Naive thymus-derived CD4-positive, alpha-beta T cell (primary cell): ENCODE results near the gene CCDC187. TPM values are rescaled to one million over a fixed set of nuclear protein-coding genes. Genes with fewer than 3 reads are reported as not detected.

Source experiments
- ATAC-seq: fragments of 150-1000 bp; cut with Tn5 transposase; 2 replicates; pipeline ENCODE4 v1.10.0; 2021; ENCODE audit warnings: mild to moderate bottlenecking, moderate library complexity
- CTCF ChIA-PET: fragments of 350-600 bp; sonication (Branson Sonifier 250); formaldehyde crosslinking; loops from one replicate; lab custom pipeline; 2021; ENCODE audit warnings: antibody characterized with exemption; lab: Charles Lee
- POLR2A ChIA-PET: fragments of 350-600 bp; sonication (Branson Sonifier 250); formaldehyde crosslinking; loops from one replicate; lab custom pipeline; 2021; ENCODE audit warnings: antibody characterized with exemption, inconsistent platforms; lab: Charles Lee
- DNase-seq, 9 donors: peaks; one replicate each; pipeline versions ENCODE4 v3.0.0 to v3.0.0-alpha.2; 2020 to 2022; ENCODE audit warnings: mixed read lengths in 1 of 9
- H3K27ac ChIP-seq: one replicate; pipeline ENCODE4 v1.7.0; 2013; ENCODE audit warnings: mild to moderate bottlenecking, low read depth, low read length, moderate library complexity
- H3K27me3 ChIP-seq, 2 donors: one replicate each; pipeline ENCODE4 v1.7.0; 2013; ENCODE audit warnings: low read length in 2 of 2, mild to moderate bottlenecking in 2 of 2, moderate library complexity in 2 of 2; ENCODE audit not compliant: control insufficient read depth in 2 of 2, insufficient read depth in 2 of 2
- H3K36me3 ChIP-seq, 3 experiments: 1 replicate in 2 of 3; 2 replicates in 1 of 3; pipeline ENCODE4 v1.7.0; 2013; ENCODE audit warnings: low read length in 3 of 3, mild to moderate bottlenecking in 3 of 3, moderate library complexity in 1 of 3; ENCODE audit not compliant: insufficient read depth in 3 of 3, control insufficient read depth in 2 of 3
- H3K4me1 ChIP-seq, 2 donors: one replicate each; pipeline ENCODE4 v1.7.0; 2013; ENCODE audit warnings: low read length in 2 of 2, mild to moderate bottlenecking in 2 of 2, moderate library complexity in 1 of 2; ENCODE audit not compliant: control insufficient read depth in 2 of 2, insufficient read depth in 2 of 2
- H3K4me3 ChIP-seq: 2 replicates; pipeline ENCODE4 v1.7.0; 2013; ENCODE audit warnings: mild to moderate bottlenecking, low read length
- H3K9me3 ChIP-seq, 3 experiments: 1 replicate in 2 of 3; 2 replicates in 1 of 3; pipeline ENCODE4 v1.7.0; 2013; ENCODE audit warnings: low read length in 3 of 3; ENCODE audit not compliant: control insufficient read depth in 2 of 3
- H3K27ac Mint-ChIP-seq, 9 donors: one replicate each; pipeline ENCODE4 v1.8.0; 2020 to 2022; ENCODE audit warnings: mixed read lengths in 9 of 9, mild to moderate bottlenecking in 8 of 9, moderate library complexity in 5 of 9, inconsistent platforms in 2 of 9
- H3K27me3 Mint-ChIP-seq, 5 donors: one replicate each; pipeline ENCODE4 v1.8.0; 2021 to 2022; ENCODE audit warnings: mixed read lengths in 5 of 5, mild to moderate bottlenecking in 1 of 5
- H3K36me3 Mint-ChIP-seq, 5 donors: one replicate each; pipeline ENCODE4 v1.8.0; 2020 to 2022; ENCODE audit warnings: mixed read lengths in 5 of 5, mild to moderate bottlenecking in 3 of 5, inconsistent platforms in 1 of 5
- H3K4me1 Mint-ChIP-seq, 7 donors: one replicate each; pipeline ENCODE4 v1.8.0; 2020 to 2022; ENCODE audit warnings: mixed read lengths in 7 of 7, mild to moderate bottlenecking in 3 of 7, inconsistent platforms in 1 of 7
- H3K4me3 Mint-ChIP-seq, 10 donors: one replicate each; pipeline ENCODE4 v1.8.0; 2020 to 2022; ENCODE audit warnings: mild to moderate bottlenecking in 10 of 10, mixed read lengths in 10 of 10, moderate library complexity in 6 of 10, inconsistent platforms in 2 of 10
- H3K9me3 Mint-ChIP-seq, 11 donors: one replicate each; pipeline ENCODE4 v1.8.0; 2020 to 2022; ENCODE audit warnings: mixed read lengths in 11 of 11, mild to moderate bottlenecking in 4 of 11, inconsistent platforms in 1 of 11, moderate library complexity in 1 of 11
- intact Hi-C, 2 donors: fragments of 100-400 bp; cut with micrococcal nuclease; formaldehyde crosslinking; loops; one replicate each; pipeline ENCODE4 v1.15.1; 2023
- polyA plus RNA-seq, 2 donors: library from polyadenylated mRNA; unstranded; fragments of 300-500 nt; fragmentation: Illumina TruSeq; gene quantifications; one replicate each; pipeline ENCODE4 v1.2.3, GENCODE V29; 2021
- total RNA-seq, 6 experiments: library from RNA in 5 of 6; stranded (reverse) in 5 of 6; gene quantifications; 1 replicate in 5 of 6; 2 replicates in 1 of 6; pipeline ENCODE4 v1.2.3 and lab custom pipeline; 2021 to 2026

Gene CCDC187
- total and polyA plus RNA-seq, 7 experiments from 2014 or later: 0.10 TPM; not detected in 6

GRCh38 chr9:136334541-136334940, 30.6 kb upstream of the CCDC187 start:
- Mint-ChIP-seq H3K4me3 (no peak overlapping the region), H3K27me3 (no peaks in the 10 kb centered on the region), H3K27ac (no peak overlapping the region), H3K9me3 (no peaks in the 10 kb centered on the region), H3K36me3 (no peaks in the 10 kb centered on the region), H3K4me1 (no peaks in the 10 kb centered on the region)
- intact Hi-C loops: no loop called here
- Histone ChIP-seq H3K4me3 (no peak overlapping the region), H3K27me3 (no peaks in the 10 kb centered on the region), H3K27ac (no peak overlapping the region), H3K4me1 (no peaks in the 10 kb centered on the region), H3K36me3 (no peaks in the 10 kb centered on the region), H3K9me3 (no peaks in the 10 kb centered on the region)
- ATAC-seq: no peak
- CTCF ChIA-PET: no interaction called here
- POLR2A ChIA-PET: no interaction called here
- DNase-seq: no peak

GRCh38 chr9:136333486-136333885, 29.6 kb upstream of the CCDC187 start:
- Histone ChIP-seq H3K27me3 (no peaks in the 10 kb centered on the region), H3K4me1 (no peaks in the 10 kb centered on the region), H3K4me3 (no peak overlapping the region), H3K9me3 (no peaks in the 10 kb centered on the region), H3K27ac (no peak overlapping the region), H3K36me3 (no peaks in the 10 kb centered on the region)
- H3K27ac Mint-ChIP-seq: no peak overlapping the region
- intact Hi-C loops: no loop called here
- no peak overlapping the region for H3K4me3 Mint-ChIP-seq
- H3K36me3 Mint-ChIP-seq: no peaks in the 10 kb centered on the region
- POLR2A ChIA-PET: no interaction called here
- no peak for DNase-seq
- peaks cover 0 to 4% (median 3%) of the 10 kb centered on the region in 7 donors for H3K4me1 Mint-ChIP-seq
- CTCF ChIA-PET: no interaction called here
- no peaks in the 10 kb centered on the region for H3K9me3 Mint-ChIP-seq
- H3K27me3 Mint-ChIP-seq: no peaks in the 10 kb centered on the region
- no peak for ATAC-seq

- H3K4me1 ChIP-seq: peaks cover 0 to 4% of the 10 kb centered on the region in 2 donors
- H3K36me3 ChIP-seq: no peaks in the 10 kb centered on the region
- no peaks in the 10 kb centered on the region for H3K27me3 Mint-ChIP-seq
- intact Hi-C loops: no loop called here
- peaks cover 0 to 5% (median 4%) of the 10 kb centered on the region in 7 donors for H3K4me1 Mint-ChIP-seq
- H3K9me3 ChIP-seq: no peaks in the 10 kb centered on the region
- H3K27me3 ChIP-seq: no peaks in the 10 kb centered on the region
- ChIA-PET CTCF (no interaction called here), POLR2A (no interaction called here)
- H3K27ac Mint-ChIP-seq: no peak overlapping the region
- ATAC-seq: no peak
- no peaks in the 10 kb centered on the region for H3K36me3 Mint-ChIP-seq
- H3K4me3 Mint-ChIP-seq: no peak overlapping the region
- no peak for DNase-seq
- no peaks in the 10 kb centered on the region for H3K9me3 Mint-ChIP-seq
- H3K4me3 ChIP-seq: no peak overlapping the region
- H3K27ac ChIP-seq: no peak overlapping the region
Measured at GRCh38 chr9:136333045-136333444, 29.2 kb upstream of the CCDC187 start.

- intact Hi-C loops: no loop called here
- H3K36me3 ChIP-seq: no peaks in the 10 kb centered on the region
- H3K4me3 ChIP-seq: no peak overlapping the region
- Mint-ChIP-seq H3K4me3 (no peak overlapping the region), H3K27ac (no peak overlapping the region), H3K27me3 (no peaks in the 10 kb centered on the region), H3K36me3 (no peaks in the 10 kb centered on the region), H3K4me1 (peaks cover 0 to 5% (median 4%) of the 10 kb centered on the region in 7 donors), H3K9me3 (no peaks in the 10 kb centered on the region)
- ATAC-seq (no peak), DNase-seq (no peak)
- H3K4me1 ChIP-seq: peaks cover 0 to 5% of the 10 kb centered on the region in 2 donors
- ChIA-PET POLR2A (no interaction called here), CTCF (interaction anchor here (0.6 kb wide), 1 partner anchor 19 kb away, joined by 4 read pairs; no protein-coding TSS in a partner anchor)
- H3K27ac ChIP-seq: no peak overlapping the region
- H3K9me3 ChIP-seq: no peaks in the 10 kb centered on the region
- no peaks in the 10 kb centered on the region for H3K27me3 ChIP-seq
Measured at GRCh38 chr9:136332482-136332983, 28.6 kb upstream of the CCDC187 start.

- Mint-ChIP-seq H3K36me3 (no peaks in the 10 kb centered on the region), H3K27ac (no peak overlapping the region), H3K27me3 (no peaks in the 10 kb centered on the region), H3K9me3 (no peaks in the 10 kb centered on the region), H3K4me3 (no peak overlapping the region), H3K4me1 (peaks cover 0 to 5% (median 4%) of the 10 kb centered on the region in 7 donors)
- DNase-seq (no peak), ATAC-seq (no peak)
- ChIA-PET POLR2A (no interaction called here), CTCF (interaction anchor here (0.6 kb wide), 1 partner anchor 19 kb away, joined by 4 read pairs; no protein-coding TSS in a partner anchor)
- Histone ChIP-seq H3K4me1 (peaks cover 0 to 5% of the 10 kb centered on the region in 2 donors), H3K4me3 (no peak overlapping the region), H3K27me3 (no peaks in the 10 kb centered on the region), H3K9me3 (no peaks in the 10 kb centered on the region), H3K27ac (no peak overlapping the region), H3K36me3 (no peaks in the 10 kb centered on the region)
- intact Hi-C loops: no loop called here
Measured at GRCh38 chr9:136331556-136332481, 27.9 kb upstream of the CCDC187 start.

- Mint-ChIP-seq H3K36me3 (no peaks in the 10 kb centered on the region), H3K27ac (no peak overlapping the region), H3K27me3 (no peaks in the 10 kb centered on the region), H3K4me1 (peaks cover 0 to 5% (median 4%) of the 10 kb centered on the region in 7 donors), H3K4me3 (no peak overlapping the region), H3K9me3 (no peaks in the 10 kb centered on the region)
- no peak overlapping the region for H3K27ac ChIP-seq
- ChIA-PET CTCF (no interaction called here), POLR2A (no interaction called here)
- H3K9me3 ChIP-seq: no peaks in the 10 kb centered on the region
- no peak overlapping the region for H3K4me3 ChIP-seq
- H3K4me1 ChIP-seq: peaks cover 0 to 5% of the 10 kb centered on the region in 2 donors
- intact Hi-C loops: no loop called here
- ATAC-seq (no peak), DNase-seq (no peak)
- no peaks in the 10 kb centered on the region for H3K36me3 ChIP-seq
- no peaks in the 10 kb centered on the region for H3K27me3 ChIP-seq
Measured at GRCh38 chr9:136331030-136331429, 27.1 kb upstream of the CCDC187 start.
